ENCODE measurements around the gene C1orf115. TPM values are rescaled to one million over a fixed set of nuclear protein-coding genes. Genes with fewer than 3 reads are reported as not detected.

C1orf115 gene
- polyA plus RNA-seq, 1 experiment: 0.05 TPM

- ChIA-PET POLR2A (no interaction called here), CTCF (interaction anchor here (1.1 to 3.7 kb wide), 6 partner anchors 10 to 510 kb away, joined by 3 to 22 read pairs (median 8); no protein-coding TSS in a partner anchor)
- peaks cover 25% of the 10 kb centered on the region for H3K27me3 ChIP-seq (ENCODE audit: control insufficient read depth, insufficient read depth, low read length)
- no peak overlapping the region for H3K4me3 ChIP-seq (ENCODE audit: low read depth, low read length)
- no peak overlapping the region for H3K27ac ChIP-seq (ENCODE audit: low read depth, low read length)
- no peaks in the 10 kb centered on the region; the same call in 1 of the 2 replicates for H3K9me3 ChIP-seq (ENCODE audit: control insufficient read depth, insufficient read depth, low read length)
- TF ChIP-seq CTCF (IDR thresholded peaks at IDR 0.05; ENCODE audit: low read depth, low read length): no peak
- no peak for DNase-seq (ENCODE audit: low read depth, low spot score)
Observed at GRCh38 chr1:220692436-220693228, 2.5 kb downstream of the C1orf115 start.

- CTCF ChIA-PET: interaction anchor here (2.2 to 3.7 kb wide), 2 partner anchors 38 to 82 kb away, joined by 15 to 22 read pairs; no protein-coding TSS in a partner anchor
- no peak for TF ChIP-seq CTCF (IDR thresholded peaks at IDR 0.05; ENCODE audit: low read depth, low read length)
- no peak overlapping the region for H3K27ac ChIP-seq (ENCODE audit: low read depth, low read length)
- POLR2A ChIA-PET: no interaction called here
- DNase-seq (ENCODE audit: low read depth, low spot score): no peak
- no peaks in the 10 kb centered on the region; the same call in 1 of the 2 replicates for H3K9me3 ChIP-seq (ENCODE audit: control insufficient read depth, insufficient read depth, low read length)
- peaks cover 24% of the 10 kb centered on the region for H3K27me3 ChIP-seq (ENCODE audit: control insufficient read depth, insufficient read depth, low read length)
- no peak overlapping the region for H3K4me3 ChIP-seq (ENCODE audit: low read depth, low read length)
Observed at GRCh38 chr1:220694866-220695382, 4.8 kb downstream of the C1orf115 start.

- ChIA-PET CTCF (no interaction called here), POLR2A (no interaction called here)
- no peak for DNase-seq (ENCODE audit: low read depth, low spot score)
- Histone ChIP-seq H3K27ac (ENCODE audit: low read depth, low read length) (no peak overlapping the region), H3K9me3 (ENCODE audit: control insufficient read depth, insufficient read depth, low read length) (no peaks in the 10 kb centered on the region; the same call in 1 of the 2 replicates), H3K4me3 (ENCODE audit: low read depth, low read length) (no peak overlapping the region), H3K27me3 (ENCODE audit: control insufficient read depth, insufficient read depth, low read length) (peaks cover 27% of the 10 kb centered on the region)
- no peak for TF ChIP-seq CTCF (IDR thresholded peaks at IDR 0.05; ENCODE audit: low read depth, low read length)
Observed at GRCh38 chr1:220695426-220695825, 5.3 kb downstream of the C1orf115 start.

GRCh38 chr1:220696226-220696862 lies 6.2 kb downstream of the C1orf115 start:
- DNase-seq (ENCODE audit: low read depth, low spot score): no peak
- POLR2A ChIA-PET: no interaction called here
- H3K27me3 ChIP-seq (ENCODE audit: control insufficient read depth, insufficient read depth, low read length): peaks cover 19% of the 10 kb centered on the region
- no peaks in the 10 kb centered on the region; the same call in 1 of the 2 replicates for H3K9me3 ChIP-seq (ENCODE audit: control insufficient read depth, insufficient read depth, low read length)
- no peak for TF ChIP-seq CTCF (IDR thresholded peaks at IDR 0.05; ENCODE audit: low read depth, low read length)
- H3K4me3 ChIP-seq (ENCODE audit: low read depth, low read length): no peak overlapping the region
- CTCF ChIA-PET: interaction anchor here (1.8 kb wide), 1 partner anchor 37 kb away, joined by 7 read pairs; no protein-coding TSS in a partner anchor
- no peak overlapping the region for H3K27ac ChIP-seq (ENCODE audit: low read depth, low read length)
